Keratinocyte (primary cell): ENCODE measurements around the gene CAP2. TPM values are rescaled to one million over a fixed set of nuclear protein-coding genes. Genes with fewer than 3 reads are reported as not detected.

Experiments used
- DNase-seq: peaks from one replicate; pipeline ENCODE4 v3.0.0-alpha.2; 2011; ENCODE audit warnings: low read depth, missing footprints, low spot score
- FAIRE-seq: peaks from 2 replicates; lab custom pipeline; 2011; peaks lifted over from hg19 to GRCh38; lab: Jason Lieb, UNC
- H2AFZ ChIP-seq: 2 replicates; pipeline ENCODE4 v1.6.0; 2012; ENCODE audit warnings: low read length, control low read depth, inconsistent platforms; ENCODE audit not compliant: control insufficient read depth
- H3K27ac ChIP-seq: 2 replicates; pipeline ENCODE4 v1.5.1; 2011; ENCODE audit warnings: low read length; ENCODE audit not compliant: control insufficient read depth, insufficient read depth
- H3K27me3 ChIP-seq: 3 replicates; pipeline ENCODE4 v1.6.0; 2011; ENCODE audit warnings: low read length; ENCODE audit not compliant: control insufficient read depth, insufficient read depth; ENCODE audit errors: extremely low read depth
- H3K36me3 ChIP-seq, 2 experiments: 2 replicates in 1 of 2; 3 replicates in 1 of 2; pipeline ENCODE4 v1.5.1; 2011; ENCODE audit warnings: low read length in 2 of 2, mild to moderate bottlenecking in 1 of 2; ENCODE audit not compliant: control insufficient read depth in 2 of 2, insufficient read depth in 2 of 2; ENCODE audit errors: extremely low read depth in 1 of 2
- H3K4me1 ChIP-seq: 3 replicates; pipeline ENCODE4 v1.5.1; 2011; ENCODE audit warnings: low read length; ENCODE audit not compliant: control insufficient read depth, insufficient read depth; ENCODE audit errors: extremely low read depth
- H3K4me2 ChIP-seq: 3 replicates; pipeline ENCODE4 v1.6.0; 2011; ENCODE audit warnings: low read depth, low read length; ENCODE audit not compliant: control insufficient read depth, insufficient read depth; ENCODE audit errors: extremely low read depth
- H3K4me3 ChIP-seq, 3 experiments: fragments of 200-600 bp in 1 of 3; sonication (generic) in 1 of 3; 2 replicates in 2 of 3; 3 replicates in 1 of 3; pipeline ENCODE4 v1.5.1; 2011 to 2016; ENCODE audit warnings: low read length in 3 of 3, mild to moderate bottlenecking in 3 of 3, control low read depth in 2 of 3, inconsistent platforms in 1 of 3, low read depth in 1 of 3, mixed read lengths in 1 of 3, mixed run types in 1 of 3, moderate library complexity in 1 of 3; ENCODE audit not compliant: control insufficient read depth in 2 of 3, insufficient read depth in 2 of 3; ENCODE audit errors: extremely low read depth in 1 of 3
- H3K79me2 ChIP-seq: 2 replicates; pipeline ENCODE4 v1.6.0; 2012; ENCODE audit warnings: low read length; ENCODE audit not compliant: control insufficient read depth, insufficient read depth
- H3K9ac ChIP-seq: 3 replicates; pipeline ENCODE4 v1.6.0; 2011; ENCODE audit warnings: low read length; ENCODE audit not compliant: control insufficient read depth, insufficient read depth; ENCODE audit errors: extremely low read depth
- H3K9me1 ChIP-seq: 3 replicates; pipeline ENCODE4 v1.6.0; 2011; ENCODE audit warnings: low read length; ENCODE audit not compliant: control insufficient read depth, insufficient read depth; ENCODE audit errors: extremely low read depth
- H3K9me3 ChIP-seq: 2 replicates; pipeline ENCODE4 v1.5.1; 2012; ENCODE audit warnings: low read depth, low read length; ENCODE audit not compliant: control insufficient read depth
- H4K20me1 ChIP-seq: 3 replicates; pipeline ENCODE4 v1.6.0; 2011; ENCODE audit warnings: low read length; ENCODE audit not compliant: control insufficient read depth, insufficient read depth; ENCODE audit errors: extremely low read depth
- EZH2 ChIP-seq: IDR thresholded peaks from one replicate; pipeline ENCODE4 v1.6.1; 2012; ENCODE audit warnings: inconsistent platforms, mild to moderate bottlenecking, low read length, moderate library complexity
- dilution Hi-C: fragments of 300-500 bp; cut with MboI; formaldehyde crosslinking; loops from one replicate; pipeline ENCODE4 v1.7.0; 2020; ENCODE audit warnings: low sequenced_read_pairs; ENCODE audit not compliant: extremely low pct_ligation_motif_present
- polyA plus RNA-seq, 5 experiments: library from polyadenylated mRNA; depleted of rRNA in 3 of 5; stranded (reverse) in 3 of 5; stranded (forward) in 1 of 5; unstranded in 1 of 5; fragments of >200 nt; gene quantifications; 1 replicate in 1 of 5; 2 replicates in 3 of 5; 3 replicates in 1 of 5; pipeline versions ENCODE4 v1.2.1 to v1.2.3, GENCODE V29; 2011 to 2012; ENCODE audit warnings: missing spikeins in 2 of 5, low read depth in 1 of 5, low replicate concordance in 1 of 5
- TF ChIP-seq, protein P1 (sequence below), 3 experiments: IDR thresholded peaks in 1 of 3; conservative IDR thresholded peaks in 1 of 3; optimal IDR thresholded peaks in 1 of 3; 2 replicates in 2 of 3; 3 replicates in 1 of 3; pipeline versions ENCODE3 to v1.5.1; 2011; ENCODE audit warnings: low read length in 3 of 3, mild to moderate bottlenecking in 3 of 3, moderate library complexity in 2 of 3, control low read depth in 1 of 3, inconsistent platforms in 1 of 3; ENCODE audit not compliant: insufficient read depth in 2 of 3; ENCODE audit errors: extremely low read depth in 1 of 3

Gene CAP2
- polyA plus RNA-seq, 1 donor (not counting 4 experiments of a cell fraction or from before 2014, with no cell fraction given) = 12.1 TPM

DNA sequence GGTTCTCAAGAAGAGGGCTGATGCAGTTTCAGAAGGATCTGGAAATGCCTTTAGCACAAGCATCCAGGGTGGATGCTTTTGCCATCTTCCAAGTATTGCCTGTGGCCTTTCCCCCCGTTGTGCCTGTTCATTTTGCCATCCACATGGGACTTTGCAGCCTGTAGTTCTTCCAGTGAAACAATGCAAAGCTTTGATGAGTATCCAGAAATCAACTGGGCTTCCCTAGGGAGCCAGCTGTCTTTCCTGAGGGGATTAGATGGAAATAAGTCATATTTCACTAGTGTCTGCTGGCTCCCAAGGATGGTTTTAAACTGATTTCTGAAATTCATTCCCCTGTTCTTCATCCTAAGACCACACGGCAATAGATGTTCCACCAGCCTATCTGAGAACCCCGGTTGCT, 63.3 kb downstream of the CAP2 start:
- no peak for TF ChIP-seq EZH2
- TF ChIP-seq, protein P1, sequence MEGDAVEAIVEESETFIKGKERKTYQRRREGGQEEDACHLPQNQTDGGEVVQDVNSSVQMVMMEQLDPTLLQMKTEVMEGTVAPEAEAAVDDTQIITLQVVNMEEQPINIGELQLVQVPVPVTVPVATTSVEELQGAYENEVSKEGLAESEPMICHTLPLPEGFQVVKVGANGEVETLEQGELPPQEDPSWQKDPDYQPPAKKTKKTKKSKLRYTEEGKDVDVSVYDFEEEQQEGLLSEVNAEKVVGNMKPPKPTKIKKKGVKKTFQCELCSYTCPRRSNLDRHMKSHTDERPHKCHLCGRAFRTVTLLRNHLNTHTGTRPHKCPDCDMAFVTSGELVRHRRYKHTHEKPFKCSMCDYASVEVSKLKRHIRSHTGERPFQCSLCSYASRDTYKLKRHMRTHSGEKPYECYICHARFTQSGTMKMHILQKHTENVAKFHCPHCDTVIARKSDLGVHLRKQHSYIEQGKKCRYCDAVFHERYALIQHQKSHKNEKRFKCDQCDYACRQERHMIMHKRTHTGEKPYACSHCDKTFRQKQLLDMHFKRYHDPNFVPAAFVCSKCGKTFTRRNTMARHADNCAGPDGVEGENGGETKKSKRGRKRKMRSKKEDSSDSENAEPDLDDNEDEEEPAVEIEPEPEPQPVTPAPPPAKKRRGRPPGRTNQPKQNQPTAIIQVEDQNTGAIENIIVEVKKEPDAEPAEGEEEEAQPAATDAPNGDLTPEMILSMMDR (optimal IDR thresholded peaks at IDR 0.05 in 1 of 3, IDR thresholded peaks at IDR 0.05 in 1 of 3, conservative IDR thresholded peaks at IDR 0.05 in 1 of 3; ENCODE audit: extremely low read depth in 1 of 3, insufficient read depth in 2 of 3, low read length in 3 of 3) = no peak
- H3K9me1 ChIP-seq = no peaks in the 10 kb centered on the region
- FAIRE-seq (no peak), DNase-seq (no peak)
- no peaks in the 10 kb centered on the region for H3K27me3 ChIP-seq
- no peaks in the 10 kb centered on the region for H4K20me1 ChIP-seq
- H3K27ac ChIP-seq = no peak overlapping the region
- dilution Hi-C loops = no loop called here
- no peak overlapping the region for H2AFZ ChIP-seq
- H3K36me3 ChIP-seq = peaks cover 0 to 2% of the 10 kb centered on the region in 2 experiments
- no peak overlapping the region for H3K4me2 ChIP-seq
- no peaks in the 10 kb centered on the region for H3K9me3 ChIP-seq
- H3K79me2 ChIP-seq = no peaks in the 10 kb centered on the region
- H3K9ac ChIP-seq = no peak overlapping the region
- no peaks in the 10 kb centered on the region for H3K4me1 ChIP-seq
- no peak overlapping the region for H3K4me3 ChIP-seq

DNA sequence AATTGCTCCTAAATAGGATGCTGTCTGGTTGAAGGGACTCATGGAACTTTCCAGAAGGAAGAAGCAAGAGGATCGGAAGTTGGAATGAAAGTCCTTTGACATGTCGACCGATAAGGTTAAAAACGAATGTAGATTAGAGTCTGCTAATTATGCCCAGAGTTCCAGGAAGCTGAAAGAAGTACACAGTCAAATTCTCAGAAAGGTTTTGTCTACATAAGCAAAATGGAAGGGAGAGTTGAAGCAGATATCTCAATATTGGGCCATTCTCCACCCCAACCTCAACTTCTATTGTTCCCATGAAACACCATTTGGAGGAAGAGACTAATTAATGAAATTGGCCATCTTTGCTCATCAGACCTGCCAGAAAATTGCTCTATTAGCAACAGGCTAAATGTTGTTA, 64.0 kb downstream of the CAP2 start:
- Histone ChIP-seq H3K79me2 (no peaks in the 10 kb centered on the region), H3K36me3 (peaks cover 0 to 2% of the 10 kb centered on the region in 2 experiments), H2AFZ (no peak overlapping the region), H4K20me1 (no peaks in the 10 kb centered on the region), H3K4me3 (no peak overlapping the region), H3K4me1 (no peaks in the 10 kb centered on the region), H3K9me3 (no peaks in the 10 kb centered on the region), H3K4me2 (no peak overlapping the region), H3K9ac (no peak overlapping the region), H3K27me3 (no peaks in the 10 kb centered on the region), H3K9me1 (no peaks in the 10 kb centered on the region), H3K27ac (no peak overlapping the region)
- TF ChIP-seq, protein P1 (optimal IDR thresholded peaks at IDR 0.05 in 1 of 3, IDR thresholded peaks at IDR 0.05 in 1 of 3, conservative IDR thresholded peaks at IDR 0.05 in 1 of 3; ENCODE audit: extremely low read depth in 1 of 3, insufficient read depth in 2 of 3, low read length in 3 of 3) = no peak
- no peak for TF ChIP-seq EZH2
- DNase-seq (no peak), FAIRE-seq (no peak)
- dilution Hi-C loops = no loop called here
